CD1c-positive myeloid dendritic cell (primary cell): ENCODE measurements around the gene POM121C.
A peak's percentile ranks its signal among the peaks of the same experiment; 100 is the strongest.
"Not testable (repeated sequence)": the region's sequence is repeated elsewhere in the genome, so short reads cannot be mapped to it uniquely, and the experiment has no call there.

Experiments used
- DNase-seq: peaks from one replicate; pipeline ENCODE4 v3.0.0-alpha.2; 2016; ENCODE audit errors: extremely low spot score

POM121C gene

DNA sequence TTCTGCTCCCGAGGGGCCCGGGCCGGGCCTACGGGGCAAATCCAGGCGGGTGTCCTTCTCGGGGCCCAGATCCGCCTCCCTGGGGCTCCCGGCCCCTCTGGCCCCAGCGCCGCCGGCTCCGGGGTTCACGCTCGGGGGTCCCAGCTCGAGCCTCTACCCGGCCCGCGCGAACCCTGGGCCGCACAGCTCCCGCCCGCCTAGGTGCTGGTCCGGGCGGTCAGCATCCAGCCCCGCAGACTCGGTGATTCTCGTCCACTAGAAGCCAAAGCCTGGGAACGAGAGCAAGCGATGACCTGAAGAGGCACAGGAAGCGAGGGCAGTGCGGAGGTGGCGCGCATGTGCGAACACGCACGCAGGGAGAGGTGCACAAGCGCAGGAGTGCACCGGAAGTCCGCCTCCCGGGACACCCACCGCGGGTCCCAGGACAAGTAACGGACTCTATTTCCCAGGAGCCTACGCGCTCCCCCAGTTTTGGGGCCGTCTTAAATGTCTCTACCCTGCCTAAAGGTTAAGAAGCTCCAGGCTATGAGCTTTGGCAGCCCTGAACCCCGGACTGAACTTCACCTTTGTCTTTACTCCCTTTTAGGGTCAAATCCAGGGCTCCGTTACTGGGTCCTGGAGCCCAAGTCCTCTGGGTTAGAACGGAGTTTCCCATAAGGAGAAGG lies at the start of gene POM121C:
TSS of gene POM121C (minus strand) at position 321 of the 665 bp plus-strand sequence. CDS start 44,803 bp downstream, outside the sequence.
- DNase-seq = peak; percentile 82

DNA sequence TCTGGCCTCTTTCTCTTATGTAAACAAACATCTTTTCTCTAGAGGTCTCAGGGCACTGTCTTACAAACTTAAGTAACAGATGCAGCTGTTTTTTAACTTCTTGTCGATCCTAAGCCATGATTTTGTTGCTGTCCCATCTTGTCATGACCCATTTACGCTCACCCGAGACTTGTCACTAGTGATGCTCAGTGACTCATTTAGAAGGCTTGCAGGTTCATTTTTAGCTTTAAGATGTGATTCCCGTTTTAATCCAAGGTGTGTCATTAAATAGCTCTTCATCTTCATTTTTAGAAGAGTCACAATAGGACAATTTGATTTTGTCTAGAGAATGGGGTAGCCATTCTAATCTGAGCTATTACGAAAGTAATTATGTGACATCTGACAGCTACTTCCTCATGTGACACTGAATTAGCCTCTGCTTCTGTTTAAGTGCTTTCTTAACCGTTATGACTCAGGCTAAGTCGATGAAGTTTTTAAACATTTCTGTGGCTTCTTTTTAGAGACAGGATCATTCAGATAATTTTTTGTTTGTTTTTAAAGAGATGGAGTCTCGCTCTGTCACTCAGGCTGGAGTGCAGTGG lies 48.7 kb upstream of the POM121C start:
- peak; percentile 84 for DNase-seq

GRCh38 chr7:75533926-75534325 lies 47.8 kb upstream of the POM121C start:
- DNase-seq = no peak

- no peak for DNase-seq
Measured at GRCh38 chr7:75532639-75533038, 46.5 kb upstream of the POM121C start.

GRCh38 chr7:75531359-75531821 lies 45.3 kb upstream of the POM121C start:
- no peak for DNase-seq

DNA sequence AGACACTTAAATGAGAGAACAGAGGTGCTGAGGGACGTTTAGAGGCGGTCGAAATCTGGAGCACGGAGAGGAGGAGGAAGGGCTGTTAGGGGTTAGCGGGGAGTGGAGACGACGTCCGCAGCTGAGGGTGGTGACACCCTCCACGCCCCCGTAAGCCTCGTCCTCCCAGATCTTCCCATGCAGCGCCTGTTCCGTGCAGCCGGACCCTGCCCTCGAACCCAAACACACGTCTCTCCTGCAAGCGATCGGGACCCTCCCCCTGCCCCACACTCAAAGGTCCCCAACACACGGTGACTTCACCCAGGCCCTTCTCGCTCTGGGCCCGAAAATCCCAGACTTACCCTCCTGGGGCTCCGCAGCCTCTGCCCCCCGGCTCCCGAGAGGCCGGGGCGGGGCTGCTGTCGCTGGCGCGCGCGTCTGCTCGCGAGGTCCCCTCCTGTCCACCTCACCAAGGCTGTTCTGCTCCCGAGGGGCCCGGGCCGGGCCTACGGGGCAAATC lies 41.2 kb upstream of the POM121C start:
- DNase-seq = peak; percentile 2

DNA sequence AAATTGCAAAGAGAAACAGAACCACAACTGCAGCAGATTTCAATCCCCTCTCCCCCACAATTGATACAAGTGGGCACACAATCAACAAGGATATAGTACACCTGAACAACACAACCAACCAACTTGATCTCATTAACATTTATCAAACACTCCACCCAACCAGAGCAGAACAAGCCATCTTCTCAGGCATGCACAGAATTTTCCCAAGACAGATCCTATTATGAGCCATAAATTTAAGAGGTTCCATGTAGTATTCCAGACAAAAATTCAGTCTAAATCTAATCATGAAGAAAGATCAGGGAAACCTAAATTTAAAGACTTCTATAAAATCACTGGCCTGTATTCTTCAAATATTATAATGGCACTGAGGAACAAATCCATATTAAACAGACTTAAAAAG lies 35.6 kb upstream of the POM121C start:
- DNase-seq = not testable (repeated sequence)

DNA sequence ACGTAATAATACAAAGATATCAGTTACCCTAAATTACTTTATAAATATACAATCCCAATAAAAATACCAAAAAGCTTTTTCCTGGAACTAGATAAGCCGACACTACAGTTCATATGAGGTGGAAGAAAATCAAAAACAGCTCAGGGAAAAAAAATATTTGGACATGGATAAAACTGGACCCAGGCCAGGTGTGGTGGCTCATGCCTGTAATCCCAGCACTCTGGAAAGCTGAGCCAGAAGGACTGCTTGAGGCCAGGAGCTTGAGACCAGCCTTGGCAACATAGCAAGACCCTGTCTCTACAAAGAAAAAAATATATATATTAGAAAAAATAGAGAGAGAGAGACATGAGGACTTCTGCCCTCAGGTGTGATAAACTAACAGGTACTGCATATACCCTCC lies 32.7 kb upstream of the POM121C start:
- not testable (repeated sequence) for DNase-seq

- DNase-seq = not testable (repeated sequence)
Measured at GRCh38 chr7:75509033-75509432, 22.9 kb upstream of the POM121C start.

DNA sequence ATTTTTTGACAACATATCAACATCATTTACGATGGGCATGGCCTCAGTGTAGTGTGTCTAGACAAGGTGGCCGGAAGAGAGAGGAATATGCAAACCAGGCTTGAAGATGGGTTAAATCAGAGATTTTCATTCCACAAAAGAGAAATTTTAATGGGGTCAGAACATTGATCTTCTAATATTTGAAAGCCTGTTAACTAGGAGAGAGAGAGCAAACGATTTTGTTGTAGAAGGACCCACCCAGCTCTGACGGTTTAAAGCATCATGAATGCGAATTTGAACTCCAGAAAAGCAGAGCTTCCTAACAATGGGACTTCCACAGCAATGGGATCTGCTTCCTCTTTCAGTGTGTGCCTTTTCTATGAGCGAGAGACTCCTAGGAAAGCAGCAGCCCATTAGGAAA lies 5.9 kb upstream of the POM121C start, which contains the start of gene SPDYE5:
TSS of gene SPDYE5 (plus strand) at position 301 of the 400 bp plus-strand sequence. CDS start 1,728 bp downstream, outside the sequence.
- DNase-seq = not testable (repeated sequence)

GRCh38 chr7:75485355-75485978 lies 632 bp downstream of the POM121C start:
- not testable (repeated sequence) for DNase-seq

DNA sequence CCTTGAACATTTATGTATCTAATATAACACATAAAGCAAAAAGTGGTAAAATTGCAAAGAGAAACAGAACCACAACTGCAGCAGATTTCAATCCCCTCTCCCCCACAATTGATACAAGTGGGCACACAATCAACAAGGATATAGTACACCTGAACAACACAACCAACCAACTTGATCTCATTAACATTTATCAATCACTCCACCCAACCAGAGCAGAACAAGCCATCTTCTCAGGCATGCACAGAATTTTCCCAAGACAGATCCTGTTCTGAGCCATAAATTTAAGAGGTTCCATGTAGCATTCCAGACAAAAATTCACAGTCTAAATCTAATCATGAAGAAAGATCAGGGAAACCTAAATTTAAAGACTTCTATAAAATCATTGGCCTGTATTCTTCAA lies 5.8 kb downstream of the POM121C start:
- not testable (repeated sequence) for DNase-seq

- not testable (repeated sequence) for DNase-seq
Measured at GRCh38 chr7:75477457-75477856, 8.6 kb downstream of the POM121C start.

- DNase-seq = not testable (repeated sequence)
Measured at GRCh38 chr7:75470166-75470565, 15.9 kb downstream of the POM121C start.

DNA sequence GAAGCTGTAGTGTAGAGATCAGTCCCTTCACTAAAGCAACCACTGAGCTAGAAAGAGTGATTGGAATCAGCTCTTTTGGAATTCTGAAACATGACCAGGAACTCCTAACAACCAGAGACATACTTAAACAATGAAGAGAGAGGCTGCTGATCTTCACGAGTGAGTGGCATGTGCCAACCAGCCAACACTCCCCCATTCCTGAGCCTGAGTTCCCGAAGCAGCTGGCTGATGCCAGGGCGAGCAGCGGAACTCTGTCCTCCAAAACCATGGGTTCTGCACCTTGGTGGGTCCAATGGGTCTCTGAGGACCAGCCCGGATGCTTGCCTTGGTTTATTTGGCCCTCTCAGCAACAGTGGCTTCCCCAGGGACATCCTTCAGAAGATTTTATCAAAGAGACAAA lies 25.6 kb downstream of the POM121C start:
- DNase-seq = not testable (repeated sequence)

- DNase-seq = not testable (repeated sequence)
Measured at GRCh38 chr7:75458034-75458433, 28.1 kb downstream of the POM121C start.

DNA sequence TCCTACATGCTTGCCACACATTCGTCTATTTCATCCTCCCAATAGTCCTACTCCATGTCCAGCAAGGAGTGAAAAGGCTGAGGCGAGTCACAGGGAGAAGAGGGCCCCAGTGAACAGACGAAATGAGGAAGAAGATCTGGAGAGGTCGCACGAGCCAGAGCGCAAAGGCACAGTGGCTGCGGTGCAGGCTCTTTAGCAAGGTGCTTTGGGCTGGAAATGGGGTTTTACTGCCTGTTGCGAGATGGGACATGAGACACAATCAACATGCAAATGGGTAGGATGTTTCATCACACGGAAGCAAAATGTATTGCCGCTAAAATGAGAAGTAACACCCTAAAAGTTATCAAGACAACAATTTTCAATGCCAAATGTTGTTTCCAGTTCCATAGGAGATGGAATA lies 29.7 kb downstream of the POM121C start:
- peak; percentile 5 for DNase-seq

DNA sequence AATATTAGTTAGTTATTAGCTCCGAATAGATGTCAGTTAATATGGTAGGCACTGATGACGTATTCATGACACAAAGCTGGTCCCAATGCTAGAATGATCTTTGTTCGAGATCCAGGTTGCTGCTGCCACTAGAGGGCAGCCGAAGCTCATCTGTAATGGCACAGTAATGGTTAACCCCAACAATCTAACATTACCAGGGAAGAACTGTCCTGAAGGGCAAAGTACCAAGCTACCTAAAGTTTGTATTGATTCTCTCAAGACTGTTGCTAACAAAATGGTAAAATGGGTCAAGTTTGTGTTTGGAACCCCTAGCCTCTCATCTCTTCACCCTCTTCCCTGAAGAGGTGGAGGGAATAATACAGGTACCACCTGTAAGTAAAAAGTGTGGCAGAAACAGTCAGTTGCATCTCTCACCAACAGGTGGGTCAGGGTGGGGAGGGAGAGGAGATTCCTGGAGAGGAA lies 33.6 kb downstream of the POM121C start:
- DNase-seq = not testable (repeated sequence)

DNA sequence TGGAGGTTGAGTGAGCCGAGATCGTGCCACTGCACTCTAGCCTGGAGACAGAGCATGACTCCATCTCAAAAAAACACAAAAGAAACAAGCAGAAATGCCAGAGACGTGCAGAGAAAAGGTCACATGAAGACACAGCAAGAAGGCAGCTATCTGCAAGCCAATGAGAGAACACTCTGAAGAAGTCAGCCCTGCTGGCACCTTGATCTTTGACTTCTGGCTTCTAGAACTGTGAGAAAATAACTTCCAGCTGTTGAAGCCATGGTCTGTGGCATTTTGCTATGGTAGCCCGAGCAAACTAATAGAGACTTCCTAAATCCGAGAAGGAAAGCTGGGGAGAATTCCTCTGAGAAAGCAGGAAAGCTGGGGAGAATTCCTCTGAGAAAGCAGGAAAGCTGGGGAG lies 36.2 kb downstream of the POM121C start:
- not testable (repeated sequence) for DNase-seq

- DNase-seq = not testable (repeated sequence)
Measured at GRCh38 chr7:75442465-75443111, 43.5 kb downstream of the POM121C start.

- not testable (repeated sequence) for DNase-seq
Measured at GRCh38 chr7:75442101-75442464, 44.0 kb downstream of the POM121C start.

- not testable (repeated sequence) for DNase-seq
Measured at GRCh38 chr7:75439000-75439399, 47.1 kb downstream of the POM121C start.
